SH-SY5Y (cell line): ENCODE results near the gene ABTB1.

Experiments used
- GATA2 ChIP-seq: IDR thresholded peaks from 2 replicates; pipeline ENCODE4 v1.6.1; 2011; ENCODE audit warnings: mild to moderate bottlenecking, low read depth, low read length
- GATA3 ChIP-seq: IDR thresholded peaks from 2 replicates; pipeline ENCODE4 v1.6.1; 2011; ENCODE audit warnings: low read depth, mild to moderate bottlenecking, low read length, moderate library complexity

ABTB1 gene

GRCh38 chr3:127708837-127709236, 36.1 kb downstream of the ABTB1 start:
- TF ChIP-seq GATA3 (no peak), GATA2 (no peak)

GRCh38 chr3:127709320-127710060, 36.7 kb downstream of the ABTB1 start:
- TF ChIP-seq GATA2, result no peak
- no peak for TF ChIP-seq GATA3

- TF ChIP-seq GATA2, result no peak
- TF ChIP-seq GATA3, result no peak
Measured at GRCh38 chr3:127710155-127710941, 37.6 kb downstream of the ABTB1 start.

- TF ChIP-seq GATA3, result no peak
Measured at GRCh38 chr3:127711021-127711695, 38.4 kb downstream of the ABTB1 start.

GRCh38 chr3:127711896-127712295, 39.1 kb downstream of the ABTB1 start:
- no peak for TF ChIP-seq GATA3
- TF ChIP-seq GATA2, result no peak

- TF ChIP-seq GATA2, result no peak
- no peak for TF ChIP-seq GATA3
Measured at GRCh38 chr3:127712461-127712860, 39.7 kb downstream of the ABTB1 start.

GRCh38 chr3:127712881-127713771, 40.4 kb downstream of the ABTB1 start:
- TF ChIP-seq GATA3 (no peak), GATA2 (no peak)

- TF ChIP-seq GATA3, result no peak
Measured at GRCh38 chr3:127714125-127714571, 41.4 kb downstream of the ABTB1 start.

GRCh38 chr3:127714866-127715265, 42.1 kb downstream of the ABTB1 start:
- no peak for TF ChIP-seq GATA2
- no peak for TF ChIP-seq GATA3

GRCh38 chr3:127715532-127715931, 42.8 kb downstream of the ABTB1 start:
- no peak for TF ChIP-seq GATA2
- TF ChIP-seq GATA3, result no peak

- TF ChIP-seq GATA3 (no peak), GATA2 (no peak)
Measured at GRCh38 chr3:127716384-127716783, 43.6 kb downstream of the ABTB1 start.

- TF ChIP-seq GATA3 (no peak), GATA2 (no peak)
Measured at GRCh38 chr3:127717357-127718244, 44.8 kb downstream of the ABTB1 start.

- no peak for TF ChIP-seq GATA2
- no peak for TF ChIP-seq GATA3
Measured at GRCh38 chr3:127718245-127718915, 45.6 kb downstream of the ABTB1 start.
